ENCODE measurements around the gene UBE2M. TPM values are rescaled to one million over a fixed set of nuclear protein-coding genes. Genes with fewer than 3 reads are reported as not detected.

Gene UBE2M
- total RNA-seq, 1 experiment from 2014 or later: 188 TPM

GRCh38 chr19:58553799-58554493 is 4.5 kb downstream of the UBE2M start:
- peak overlapping the region; percentile 69 for H3K4me3 ChIP-seq (ENCODE audit: insufficient read depth, low read depth, low read length)
- H3K36me3 ChIP-seq (replicated peaks; ENCODE audit: control insufficient read depth, insufficient read depth, low read length): peaks cover 44% of the 10 kb centered on the region
- no peaks in the 10 kb centered on the region for H3K27me3 ChIP-seq (ENCODE audit: control insufficient read depth, insufficient read depth, low read length)
- DNase-seq: no peak

GRCh38 chr19:58552655-58553054 is 5.8 kb downstream of the UBE2M start:
- H3K36me3 ChIP-seq (replicated peaks; ENCODE audit: control insufficient read depth, insufficient read depth, low read length): peaks cover 57% of the 10 kb centered on the region
- H3K27me3 ChIP-seq (ENCODE audit: control insufficient read depth, insufficient read depth, low read length): no peaks in the 10 kb centered on the region
- H3K4me3 ChIP-seq (ENCODE audit: insufficient read depth, low read depth, low read length): no peak overlapping the region
- no peak for DNase-seq

- no peak for DNase-seq
- Histone ChIP-seq H3K4me3 (ENCODE audit: insufficient read depth, low read depth, low read length) (no peak overlapping the region), H3K27me3 (ENCODE audit: control insufficient read depth, insufficient read depth, low read length) (no peaks in the 10 kb centered on the region), H3K36me3 (replicated peaks; ENCODE audit: control insufficient read depth, insufficient read depth, low read length) (peaks cover 62% of the 10 kb centered on the region)
Observed at GRCh38 chr19:58551577-58552471, 6.6 kb downstream of the UBE2M start.

DNA sequence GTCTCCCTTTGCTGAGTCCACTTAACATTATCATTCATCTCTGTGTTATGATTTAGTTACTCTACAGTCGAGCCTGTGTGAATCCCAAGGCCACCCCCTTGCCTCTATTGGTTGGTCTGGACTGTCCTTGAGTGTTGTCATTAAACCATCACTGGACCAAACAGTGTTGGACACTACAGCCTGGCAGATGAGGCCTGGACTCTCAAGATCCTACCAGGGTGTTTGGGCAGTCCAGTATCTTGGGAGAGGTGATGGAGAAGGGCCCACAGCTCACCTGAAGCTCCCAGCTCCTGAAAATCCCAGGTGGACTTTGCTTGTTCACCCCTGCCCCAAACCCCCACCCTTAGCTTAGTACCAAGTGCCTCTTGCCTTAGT is 7.3 kb downstream of the UBE2M start:
- H3K4me3 ChIP-seq (ENCODE audit: insufficient read depth, low read depth, low read length): no peak overlapping the region
- DNase-seq: no peak
- H3K27me3 ChIP-seq (ENCODE audit: control insufficient read depth, insufficient read depth, low read length): no peaks in the 10 kb centered on the region
- H3K36me3 ChIP-seq (replicated peaks; ENCODE audit: control insufficient read depth, insufficient read depth, low read length): peaks cover 61% of the 10 kb centered on the region

- DNase-seq: no peak
- Histone ChIP-seq H3K27me3 (ENCODE audit: control insufficient read depth, insufficient read depth, low read length) (no peaks in the 10 kb centered on the region), H3K36me3 (replicated peaks; ENCODE audit: control insufficient read depth, insufficient read depth, low read length) (peaks cover 65% of the 10 kb centered on the region), H3K4me3 (ENCODE audit: insufficient read depth, low read depth, low read length) (no peak overlapping the region)
Observed at GRCh38 chr19:58550362-58551122, 7.9 kb downstream of the UBE2M start.

GRCh38 chr19:58549664-58550361 is 8.6 kb downstream of the UBE2M start:
- Histone ChIP-seq H3K4me3 (ENCODE audit: insufficient read depth, low read depth, low read length) (no peak overlapping the region), H3K36me3 (replicated peaks; ENCODE audit: control insufficient read depth, insufficient read depth, low read length) (peaks cover 69% of the 10 kb centered on the region), H3K27me3 (ENCODE audit: control insufficient read depth, insufficient read depth, low read length) (no peaks in the 10 kb centered on the region)
- DNase-seq: no peak

GRCh38 chr19:58548859-58549663 is 9.3 kb downstream of the UBE2M start:
- Histone ChIP-seq H3K36me3 (replicated peaks; ENCODE audit: control insufficient read depth, insufficient read depth, low read length) (peaks cover 69% of the 10 kb centered on the region), H3K27me3 (ENCODE audit: control insufficient read depth, insufficient read depth, low read length) (no peaks in the 10 kb centered on the region), H3K4me3 (ENCODE audit: insufficient read depth, low read depth, low read length) (no peak overlapping the region)
- no peak for DNase-seq

DNA sequence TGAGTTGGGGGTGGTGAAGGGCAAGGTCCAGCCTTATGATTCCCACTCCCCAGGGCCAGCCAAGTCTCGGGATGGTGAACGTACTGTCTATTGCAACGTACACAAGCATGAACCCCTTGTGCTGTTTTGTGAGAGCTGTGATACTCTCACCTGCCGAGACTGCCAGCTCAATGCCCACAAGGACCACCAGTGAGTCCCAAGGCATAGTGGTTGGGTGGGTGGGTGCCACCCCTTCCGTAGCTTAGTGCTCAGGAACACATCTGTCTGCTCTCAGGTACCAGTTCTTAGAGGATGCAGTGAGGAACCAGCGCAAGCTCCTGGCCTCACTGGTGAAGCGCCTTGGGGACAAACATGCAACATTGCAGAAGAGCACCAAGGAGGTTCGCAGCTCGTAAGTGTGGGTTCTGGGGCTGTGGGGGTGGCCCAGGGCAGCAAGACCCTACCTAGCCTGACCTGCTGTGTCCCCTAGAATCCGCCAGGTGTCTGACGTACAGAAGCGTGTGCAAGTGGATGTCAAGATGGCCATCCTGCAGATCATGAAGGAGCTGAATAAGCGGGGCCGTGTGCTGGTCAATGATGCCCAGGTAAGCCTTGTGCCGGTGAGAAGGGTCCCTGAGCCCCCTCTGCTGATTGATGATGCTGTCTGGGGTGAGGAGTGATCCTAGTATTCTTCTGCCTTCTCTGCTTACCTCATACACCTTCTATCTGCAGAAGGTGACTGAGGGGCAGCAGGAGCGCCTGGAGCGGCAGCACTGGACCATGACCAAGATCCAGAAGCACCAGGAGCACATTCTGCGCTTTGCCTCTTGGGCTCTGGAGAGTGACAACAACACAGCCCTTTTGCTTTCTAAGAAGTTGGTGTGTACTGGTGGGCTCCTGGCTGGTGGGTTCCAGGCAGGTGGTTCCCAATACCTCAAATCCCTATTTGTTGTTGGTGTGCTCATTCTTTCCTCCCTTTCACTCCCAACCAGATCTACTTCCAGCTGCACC is 10.8 kb downstream of the UBE2M start:
- Histone ChIP-seq H3K36me3 (replicated peaks; ENCODE audit: control insufficient read depth, insufficient read depth, low read length) (peaks cover 67% of the 10 kb centered on the region), H3K27me3 (ENCODE audit: control insufficient read depth, insufficient read depth, low read length) (peaks cover 2% of the 10 kb centered on the region), H3K4me3 (ENCODE audit: insufficient read depth, low read depth, low read length) (no peak overlapping the region)
- no peak for DNase-seq

DNA sequence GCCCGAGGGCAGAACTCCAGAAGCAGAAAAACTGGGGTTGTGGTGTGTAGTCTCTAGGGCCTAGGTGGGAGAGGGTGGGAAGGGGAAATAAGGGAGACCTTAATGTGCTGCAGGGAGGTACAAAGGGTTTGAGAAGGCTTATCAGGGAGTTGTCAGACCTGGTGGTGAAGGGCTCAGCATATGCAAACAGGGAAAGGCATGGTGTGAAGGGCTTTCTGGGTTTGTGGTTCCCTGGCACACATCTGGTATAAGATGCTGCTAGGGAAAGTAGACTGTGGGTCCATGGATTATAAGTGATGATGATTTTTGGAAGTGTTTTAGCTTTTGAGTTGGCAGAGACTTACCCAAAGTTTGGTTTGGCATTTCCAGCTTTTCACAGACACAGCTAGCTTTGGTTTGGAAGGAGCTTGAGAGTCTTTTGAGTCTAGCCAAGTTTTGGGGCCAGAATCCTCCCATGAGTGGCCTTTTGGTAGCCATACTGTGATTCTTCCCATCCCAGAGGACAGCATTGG is 12.3 kb downstream of the UBE2M start:
- no peak for DNase-seq
- Histone ChIP-seq H3K36me3 (replicated peaks; ENCODE audit: control insufficient read depth, insufficient read depth, low read length) (peaks cover 58% of the 10 kb centered on the region), H3K4me3 (ENCODE audit: insufficient read depth, low read depth, low read length) (peak overlapping the region; percentile 97), H3K27me3 (ENCODE audit: control insufficient read depth, insufficient read depth, low read length) (peaks cover 4% of the 10 kb centered on the region)

GRCh38 chr19:58545286-58546018 is 13.0 kb downstream of the UBE2M start:
- Histone ChIP-seq H3K27me3 (ENCODE audit: control insufficient read depth, insufficient read depth, low read length) (peaks cover 5% of the 10 kb centered on the region), H3K36me3 (replicated peaks; ENCODE audit: control insufficient read depth, insufficient read depth, low read length) (peaks cover 52% of the 10 kb centered on the region), H3K4me3 (ENCODE audit: insufficient read depth, low read depth, low read length) (peak overlapping the region; percentile 97)
- DNase-seq: peak; percentile 49

DNA sequence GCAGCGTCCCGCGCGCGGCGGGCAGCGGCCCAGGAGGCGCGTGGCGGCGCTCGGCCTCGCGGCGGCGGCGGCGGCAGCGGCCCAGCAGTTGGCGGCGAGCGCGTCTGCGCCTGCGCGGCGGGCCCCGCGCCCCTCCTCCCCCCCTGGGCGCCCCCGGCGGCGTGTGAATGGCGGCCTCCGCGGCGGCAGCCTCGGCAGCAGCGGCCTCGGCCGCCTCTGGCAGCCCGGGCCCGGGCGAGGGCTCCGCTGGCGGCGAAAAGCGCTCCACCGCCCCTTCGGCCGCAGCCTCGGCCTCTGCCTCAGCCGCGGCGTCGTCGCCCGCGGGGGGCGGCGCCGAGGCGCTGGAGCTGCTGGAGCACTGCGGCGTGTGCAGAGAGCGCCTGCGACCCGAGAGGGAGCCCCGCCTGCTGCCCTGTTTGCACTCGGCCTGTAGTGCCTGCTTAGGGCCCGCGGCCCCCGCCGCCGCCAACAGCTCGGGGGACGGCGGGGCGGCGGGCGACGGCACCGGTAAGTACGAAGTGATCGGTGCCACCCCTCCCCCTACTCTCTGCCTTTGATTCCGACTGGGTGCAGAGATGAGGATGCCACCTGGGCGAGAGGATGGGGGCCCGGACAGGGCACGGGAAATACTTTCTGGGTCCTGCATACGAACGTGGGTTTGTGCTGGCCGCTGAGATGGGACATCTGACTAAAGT is 13.7 kb downstream of the UBE2M start:
- H3K36me3 ChIP-seq (replicated peaks; ENCODE audit: control insufficient read depth, insufficient read depth, low read length): peaks cover 44% of the 10 kb centered on the region
- peak overlapping the region; percentile 97 for H3K4me3 ChIP-seq (ENCODE audit: insufficient read depth, low read depth, low read length)
- H3K27me3 ChIP-seq (ENCODE audit: control insufficient read depth, insufficient read depth, low read length): peaks cover 8% of the 10 kb centered on the region
- DNase-seq: peak; percentile 99

Data from H7 (cell line).